Measurements from ENCODE around the gene CTSW. TPM values are rescaled to one million over a fixed set of nuclear protein-coding genes. Genes with fewer than 3 reads are reported as not detected.

The CTSW gene
- total RNA-seq, 1 donor from 2014 or later: not detected

DNA sequence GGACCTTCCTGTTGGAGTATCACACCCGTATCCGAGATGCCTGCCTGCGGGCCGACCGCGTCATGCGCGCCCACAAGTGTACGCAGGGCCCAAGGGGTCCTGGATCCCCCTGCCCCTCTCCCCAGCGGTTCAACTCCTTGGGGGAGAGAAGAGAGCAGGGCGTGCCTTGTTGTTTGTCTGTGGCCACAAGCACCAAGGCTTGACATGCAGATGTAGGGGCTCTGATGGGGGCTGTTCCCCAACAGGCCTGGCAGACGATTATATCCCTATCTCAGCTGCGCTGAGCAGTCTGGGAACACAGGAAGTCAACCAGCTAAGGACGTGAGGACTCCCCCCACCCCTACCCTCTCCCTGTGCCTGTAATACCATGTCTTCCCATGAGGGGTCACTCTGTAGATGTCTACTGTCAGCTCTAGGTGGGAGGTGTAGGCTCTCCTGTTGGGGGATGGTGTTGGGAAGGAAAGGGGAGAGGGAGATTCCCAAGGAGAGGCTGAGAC lies 28.5 kb upstream of the CTSW start:
- no peak for DNase-seq (ENCODE audit: low read depth)
- Histone ChIP-seq H3K36me3 (ENCODE audit: control insufficient read depth, insufficient read depth, low read length) (peaks cover 30% of the 10 kb centered on the region), H3K4me3 (ENCODE audit: low read depth, low read length) (no peak overlapping the region), H3K27me3 (ENCODE audit: control insufficient read depth, insufficient read depth, low read length) (no peaks in the 10 kb centered on the region)
- TF ChIP-seq, protein P1, sequence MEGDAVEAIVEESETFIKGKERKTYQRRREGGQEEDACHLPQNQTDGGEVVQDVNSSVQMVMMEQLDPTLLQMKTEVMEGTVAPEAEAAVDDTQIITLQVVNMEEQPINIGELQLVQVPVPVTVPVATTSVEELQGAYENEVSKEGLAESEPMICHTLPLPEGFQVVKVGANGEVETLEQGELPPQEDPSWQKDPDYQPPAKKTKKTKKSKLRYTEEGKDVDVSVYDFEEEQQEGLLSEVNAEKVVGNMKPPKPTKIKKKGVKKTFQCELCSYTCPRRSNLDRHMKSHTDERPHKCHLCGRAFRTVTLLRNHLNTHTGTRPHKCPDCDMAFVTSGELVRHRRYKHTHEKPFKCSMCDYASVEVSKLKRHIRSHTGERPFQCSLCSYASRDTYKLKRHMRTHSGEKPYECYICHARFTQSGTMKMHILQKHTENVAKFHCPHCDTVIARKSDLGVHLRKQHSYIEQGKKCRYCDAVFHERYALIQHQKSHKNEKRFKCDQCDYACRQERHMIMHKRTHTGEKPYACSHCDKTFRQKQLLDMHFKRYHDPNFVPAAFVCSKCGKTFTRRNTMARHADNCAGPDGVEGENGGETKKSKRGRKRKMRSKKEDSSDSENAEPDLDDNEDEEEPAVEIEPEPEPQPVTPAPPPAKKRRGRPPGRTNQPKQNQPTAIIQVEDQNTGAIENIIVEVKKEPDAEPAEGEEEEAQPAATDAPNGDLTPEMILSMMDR (IDR thresholded peaks at IDR 0.05; ENCODE audit: insufficient read depth, low read length, severe bottlenecking): peak; percentile 55
- FAIRE-seq: no peak

DNA sequence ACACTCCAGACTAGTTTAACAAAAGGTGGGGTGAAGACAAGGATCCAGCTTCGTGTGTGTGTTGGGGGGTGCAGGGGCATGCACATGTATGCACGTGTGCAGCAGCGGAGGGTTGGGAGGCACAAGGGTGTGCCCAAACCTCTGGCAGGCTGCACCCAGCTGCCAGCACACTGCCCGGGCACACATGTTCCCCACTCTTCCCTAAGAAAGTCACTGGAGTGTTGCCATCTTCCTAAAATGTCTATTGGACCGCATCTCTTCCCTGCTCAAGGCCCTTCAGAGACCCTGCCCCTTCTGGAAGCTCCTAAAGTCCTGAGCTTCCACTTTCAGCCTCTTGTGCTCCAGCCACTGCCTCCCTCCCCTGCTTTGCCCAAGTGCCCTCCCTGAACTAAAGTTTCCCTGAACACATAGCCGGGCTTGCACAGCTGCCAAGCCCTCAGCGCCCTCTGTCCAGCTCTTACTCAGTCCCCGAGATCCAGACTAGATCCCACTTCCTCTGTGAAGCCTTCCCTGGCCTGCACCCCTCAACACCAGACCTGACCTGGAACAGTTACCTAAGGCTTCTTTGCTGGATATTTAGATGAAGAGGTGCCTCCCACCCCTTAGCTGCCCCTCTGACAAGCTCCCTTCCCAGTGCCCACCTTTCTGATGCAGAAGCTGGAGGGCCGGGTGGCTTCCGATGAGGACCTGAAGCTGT lies 27.7 kb upstream of the CTSW start:
- Histone ChIP-seq H3K36me3 (ENCODE audit: control insufficient read depth, insufficient read depth, low read length) (peaks cover 34% of the 10 kb centered on the region), H3K4me3 (ENCODE audit: low read depth, low read length) (no peak overlapping the region), H3K27me3 (ENCODE audit: control insufficient read depth, insufficient read depth, low read length) (no peaks in the 10 kb centered on the region)
- DNase-seq (ENCODE audit: low read depth) (no peak), FAIRE-seq (no peak)
- TF ChIP-seq, protein P1 (IDR thresholded peaks at IDR 0.05; ENCODE audit: insufficient read depth, low read length, severe bottlenecking): no peak

DNA sequence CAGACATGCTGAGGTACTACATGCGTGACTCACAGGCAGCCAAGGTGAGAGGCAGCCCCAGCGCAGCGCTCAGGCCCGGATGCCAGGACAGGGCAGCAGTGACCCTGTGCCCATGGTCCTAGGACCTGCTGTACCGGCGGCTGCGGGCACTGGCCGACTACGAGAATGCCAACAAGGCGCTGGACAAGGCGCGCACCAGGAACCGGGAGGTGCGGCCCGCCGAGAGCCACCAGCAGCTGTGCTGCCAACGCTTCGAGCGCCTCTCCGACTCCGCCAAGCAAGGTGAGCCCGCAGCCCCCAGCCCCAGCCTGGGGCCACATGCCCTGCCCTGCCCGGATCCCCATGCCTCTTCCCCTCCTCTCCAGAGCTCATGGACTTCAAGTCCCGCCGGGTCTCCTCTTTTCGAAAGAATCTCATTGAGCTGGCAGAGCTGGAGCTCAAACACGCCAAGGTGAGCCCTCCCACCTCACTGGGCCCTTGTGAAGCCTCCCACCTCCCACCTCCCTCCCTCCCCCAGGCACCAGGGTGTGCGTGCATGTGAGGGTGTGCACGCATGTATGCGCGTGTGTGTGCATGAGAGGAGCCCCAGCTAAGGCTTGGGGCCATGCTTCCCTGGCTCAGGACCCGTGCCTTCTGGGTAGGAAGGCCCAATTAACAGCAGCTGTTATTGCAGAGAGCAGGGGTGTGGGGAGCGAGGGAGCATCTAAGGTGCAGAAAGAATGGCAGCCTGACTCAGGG lies 27.0 kb upstream of the CTSW start:
- Histone ChIP-seq H3K27me3 (ENCODE audit: control insufficient read depth, insufficient read depth, low read length) (no peaks in the 10 kb centered on the region), H3K4me3 (ENCODE audit: low read depth, low read length) (no peak overlapping the region), H3K36me3 (ENCODE audit: control insufficient read depth, insufficient read depth, low read length) (peaks cover 34% of the 10 kb centered on the region)
- FAIRE-seq: no peak
- no peak for DNase-seq (ENCODE audit: low read depth)
- TF ChIP-seq, protein P1 (IDR thresholded peaks at IDR 0.05; ENCODE audit: insufficient read depth, low read length, severe bottlenecking): no peak

DNA sequence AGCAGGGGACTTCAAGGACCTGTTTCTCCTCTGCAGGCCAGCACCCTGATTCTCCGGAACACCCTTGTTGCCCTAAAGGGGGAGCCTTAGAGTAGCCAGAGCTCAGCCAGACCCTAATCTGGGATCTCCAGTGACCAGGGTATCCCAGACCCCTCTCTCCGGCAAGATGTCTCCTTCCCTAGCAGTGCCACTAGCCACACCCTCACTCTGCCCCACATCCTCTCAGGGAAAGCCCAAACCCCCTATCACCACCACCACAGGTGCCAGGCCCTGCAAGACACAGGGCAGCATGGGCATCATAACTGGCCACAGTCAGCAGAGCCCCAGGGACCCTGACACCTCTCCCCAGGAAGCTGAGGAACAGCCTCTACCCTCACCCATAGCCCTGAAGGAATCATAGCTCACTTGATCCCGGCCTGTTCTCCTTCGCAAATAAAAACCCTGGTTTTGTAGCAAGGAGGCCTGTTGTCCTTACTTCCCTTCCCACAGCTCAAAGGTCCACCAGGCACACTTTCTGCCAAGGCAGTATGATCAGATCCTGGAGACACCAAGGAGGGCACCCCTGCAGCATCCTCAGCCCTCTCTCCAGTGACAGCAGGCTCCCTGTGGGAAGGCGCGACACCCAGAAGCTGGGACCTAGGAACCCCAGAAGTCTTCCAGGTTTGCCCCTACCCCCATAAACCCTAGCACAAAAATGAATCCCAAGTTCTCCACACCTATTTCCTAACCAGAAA lies 26.2 kb upstream of the CTSW start:
- H3K36me3 ChIP-seq (ENCODE audit: control insufficient read depth, insufficient read depth, low read length): peaks cover 34% of the 10 kb centered on the region
- no peaks in the 10 kb centered on the region for H3K27me3 ChIP-seq (ENCODE audit: control insufficient read depth, insufficient read depth, low read length)
- TF ChIP-seq, protein P1 (IDR thresholded peaks at IDR 0.05; ENCODE audit: insufficient read depth, low read length, severe bottlenecking): no peak
- DNase-seq (ENCODE audit: low read depth): no peak
- no peak for FAIRE-seq
- H3K4me3 ChIP-seq (ENCODE audit: low read depth, low read length): no peak overlapping the region

DNA sequence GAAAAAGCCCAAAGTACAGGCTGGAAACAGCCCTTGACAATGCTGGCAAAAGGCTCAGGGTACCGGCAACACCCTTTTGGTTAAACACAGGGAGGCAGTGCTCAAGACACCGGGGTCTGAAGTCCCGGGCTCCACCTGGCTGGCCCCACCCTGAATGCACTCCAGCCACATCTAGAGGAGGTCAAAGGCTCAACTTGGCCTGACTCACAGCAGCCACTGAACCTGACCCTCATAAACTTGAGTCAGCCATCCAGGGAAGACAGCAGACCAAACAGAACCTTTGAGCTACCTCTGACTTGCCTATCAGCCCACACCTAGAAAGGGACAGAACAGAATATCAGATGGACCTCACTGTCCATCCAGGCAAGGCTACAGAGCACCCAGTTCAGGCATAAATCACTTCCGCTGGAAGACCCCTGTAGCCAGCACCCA lies 25.5 kb upstream of the CTSW start:
- H3K27me3 ChIP-seq (ENCODE audit: control insufficient read depth, insufficient read depth, low read length): no peaks in the 10 kb centered on the region
- no peak overlapping the region for H3K4me3 ChIP-seq (ENCODE audit: low read depth, low read length)
- TF ChIP-seq, protein P1 (IDR thresholded peaks at IDR 0.05; ENCODE audit: insufficient read depth, low read length, severe bottlenecking): no peak
- FAIRE-seq (no peak), DNase-seq (ENCODE audit: low read depth) (no peak)
- H3K36me3 ChIP-seq (ENCODE audit: control insufficient read depth, insufficient read depth, low read length): peaks cover 34% of the 10 kb centered on the region

Data from bronchial epithelial cell (primary cell).